K562 (cell line): ENCODE data around the gene CCL4L2. TPM values are rescaled to one million over a fixed set of nuclear protein-coding genes. Genes with fewer than 3 reads are reported as not detected.

Experiments used
- ATAC-seq: fragments of 200-7000 bp; cut with Tn5 transposase; 3 replicates; pipeline ENCODE4 v1.9.1; 2020; ENCODE audit warnings: moderate library complexity
- BruUV-seq: library from RNA; stranded (reverse); fragments of 400-500 nt; replicated peaks from 2 replicates; lab custom pipeline; 2021; lab: Mats Ljungman, UMichigan
- CTCF ChIA-PET: fragments of 300-600 bp; formaldehyde crosslinking; extraction: SDS; loops from one replicate; lab custom pipeline; 2021; ENCODE audit warnings: low intra/inter-chr PET ratio; lab: Yijun Ruan, JAX
- POLR2A ChIA-PET: fragments of 300-600, 350-650 bp; sonication (Branson Sonifier 250); formaldehyde crosslinking; extraction: SDS; loops from one replicate; lab custom pipeline; 2021; ENCODE audit warnings: antibody characterized with exemption, inconsistent platforms; lab: Yijun Ruan, JAX
- DNase-seq, 4 experiments: peaks; one replicate each; pipeline versions ENCODE4 v3.0.0 to v3.0.0-alpha.2; 2011 to 2018; ENCODE audit warnings: low spot score in 3 of 4, mixed read lengths in 3 of 4; ENCODE audit errors: extremely low read depth in 1 of 4
- FAIRE-seq: peaks from 2 replicates; lab custom pipeline; 2011; peaks lifted over from hg19 to GRCh38; lab: Jason Lieb, UNC
- H2AFZ ChIP-seq: 2 replicates; pipeline ENCODE4 v1.6.0; 2011; ENCODE audit warnings: low read depth, low read length, control low read depth, inconsistent platforms
- H3K27ac ChIP-seq: fragments of 200-600 bp; 3 replicates; pipeline ENCODE4 v1.8.0; 2011; ENCODE audit warnings: low read depth, mild to moderate bottlenecking, control low read depth, inconsistent platforms, low read length, moderate library complexity, mixed read lengths; ENCODE audit errors: extremely low read depth
- H3K27me3 ChIP-seq, 2 experiments: fragments of 300-600 bp in 1 of 2; 2 replicates in 1 of 2; 3 replicates in 1 of 2; pipeline versions ENCODE4 v1.6.0 to v1.8.0; 2011; ENCODE audit warnings: inconsistent platforms in 2 of 2, low read length in 2 of 2, mild to moderate bottlenecking in 1 of 2, mixed read lengths in 1 of 2, moderate library complexity in 1 of 2; ENCODE audit not compliant: control insufficient read depth in 2 of 2, insufficient read depth in 2 of 2
- H3K36me3 ChIP-seq: fragments of 300-600 bp; 3 replicates; pipeline ENCODE4 v1.8.0; 2011; ENCODE audit warnings: mild to moderate bottlenecking, low read length, inconsistent platforms; ENCODE audit not compliant: control insufficient read depth, insufficient read depth
- H3K4me1 ChIP-seq, 2 experiments: fragments of 200-600 bp in 1 of 2; replicated peaks in 1 of 2; 2 replicates in 1 of 2; 3 replicates in 1 of 2; pipeline versions ENCODE4 v1.5.1 to v1.8.0; 2011; ENCODE audit warnings: inconsistent platforms in 2 of 2, low read length in 2 of 2, mild to moderate bottlenecking in 1 of 2, mixed read lengths in 1 of 2, moderate library complexity in 1 of 2; ENCODE audit not compliant: control insufficient read depth in 2 of 2, insufficient read depth in 2 of 2
- H3K4me2 ChIP-seq: 2 replicates; pipeline ENCODE4 v1.6.1; 2011; ENCODE audit warnings: low read length, control low read depth, inconsistent platforms, mixed read lengths; ENCODE audit not compliant: insufficient read depth
- H3K4me3 ChIP-seq: fragments of 200-600 bp; sonication (generic), shearing (Covaris generic); 2 replicates; pipeline ENCODE4 v1.5.1; 2016; ENCODE audit warnings: control low read depth, inconsistent platforms
- H3K79me2 ChIP-seq: fragments of 200-600 bp; 3 replicates; pipeline ENCODE4 v1.8.0; 2011; ENCODE audit warnings: low read length, inconsistent platforms; ENCODE audit not compliant: control insufficient read depth, insufficient read depth
- H3K9ac ChIP-seq, 2 experiments: 2 replicates each; pipeline versions ENCODE4 v1.6.0 to v1.6.1; 2011; ENCODE audit warnings: low read depth in 2 of 2, low read length in 2 of 2, control low read depth in 1 of 2, inconsistent platforms in 1 of 2, mild to moderate bottlenecking in 1 of 2, mixed read lengths in 1 of 2; ENCODE audit not compliant: insufficient read depth in 1 of 2
- H3K9me1 ChIP-seq: one replicate; pipeline ENCODE4 v1.6.0; 2011; ENCODE audit warnings: inconsistent platforms, mild to moderate bottlenecking, low read length, moderate library complexity; ENCODE audit not compliant: control insufficient read depth, insufficient read depth
- H3K9me3 ChIP-seq: replicated peaks from 2 replicates; pipeline ENCODE4 v1.5.1; 2011; ENCODE audit warnings: low read depth, low read length, inconsistent platforms; ENCODE audit not compliant: control insufficient read depth, insufficient read depth
- H4K20me1 ChIP-seq: replicated peaks from 2 replicates; pipeline ENCODE4 v1.6.1; 2011; ENCODE audit warnings: low read length, inconsistent platforms, mixed read lengths; ENCODE audit not compliant: control insufficient read depth, insufficient read depth
- RBM17 ChIP-seq: fragments of 200-400 bp; formaldehyde crosslinking; IDR thresholded peaks from 2 replicates; pipeline ENCODE4 v1.6.1; 2017; ENCODE audit warnings: low read depth, mild to moderate bottlenecking, low read length, borderline replicate concordance
- RHOXF2B ChIP-seq: fragments of 250-450 bp; sonication (Bioruptor Pico); conservative IDR thresholded peaks from 2 replicates; pipeline ENCODE4 v1.5.1; 2021
- RNF2 ChIP-seq: sonication (generic); IDR thresholded peaks from 2 replicates; pipeline ENCODE4 v1.6.1; 2016
- TRIM24 ChIP-seq, 2 experiments: fragments of 450-650 bp; IDR thresholded peaks; 2 replicates each; pipeline ENCODE4 v1.6.1; 2016
- WGBS: fragments of 100-300 bp; shearing (Covaris generic); methylation state at CpG from one replicate; pipeline ENCODE4 v1.1.6; 2016; ENCODE audit warnings: low coverage, mixed read lengths; ENCODE audit not compliant: insufficient coverage; ENCODE audit errors: missing lambda C conversion rate; 5-methylcytosine and 5-hydroxymethylcytosine counted together
- in situ Hi-C: fragments of 300-500 bp; cut with MboI; formaldehyde crosslinking; loops from 4 replicates; pipeline ENCODE4 v1.15.0; 2018; ENCODE audit warnings: inconsistent platforms, mixed read lengths
- intact Hi-C: fragments of 100-400 bp; cut with micrococcal nuclease; formaldehyde crosslinking; loops from 2 replicates; pipeline ENCODE4 v1.14.2; 2022
- polyA plus RNA-seq, 8 experiments: library from polyadenylated mRNA; depleted of rRNA in 4 of 8; stranded (reverse) in 5 of 8; unstranded in 3 of 8; fragments of >200 nt; fragmentation: Nextera tagmentation in 2 of 8; fragmentation: Illumina TruSeq in 1 of 8; extraction: Ambion mirVana in 2 of 8; extraction: Trizol in 1 of 8; gene quantifications; 2 replicates each; pipeline versions ENCODE4 v1.2.1 to v1.2.3, GENCODE V29; 2011 to 2014; ENCODE audit warnings: inconsistent platforms in 1 of 8, missing spikeins in 1 of 8
- total RNA-seq, 7 experiments: library from RNA; depleted of rRNA in 6 of 7; stranded (reverse); fragments of >200 nt in 6 of 7; fragmentation: Illumina TruSeq in 2 of 7; extraction: Trizol in 2 of 7; gene quantifications; 2 replicates each; pipeline versions ENCODE4 v1.2.1 to v1.2.3, GENCODE V29; 2011 to 2021; ENCODE audit warnings: low replicate concordance in 1 of 7
- TF ChIP-seq, protein P1 (sequence below): fragments of 250-450 bp; sonication (Bioruptor Pico); IDR thresholded peaks from 2 replicates; pipeline ENCODE4 v1.5.0; 2022; ENCODE audit warnings: mild to moderate bottlenecking

The CCL4L2 gene
- total and polyA plus RNA-seq, 9 of the 15 experiments (the other 6 are each of a cell fraction or from before 2014, with no cell fraction given), result 0.11 to 0.51 (median 0.38) TPM; not detected in 6

DNA sequence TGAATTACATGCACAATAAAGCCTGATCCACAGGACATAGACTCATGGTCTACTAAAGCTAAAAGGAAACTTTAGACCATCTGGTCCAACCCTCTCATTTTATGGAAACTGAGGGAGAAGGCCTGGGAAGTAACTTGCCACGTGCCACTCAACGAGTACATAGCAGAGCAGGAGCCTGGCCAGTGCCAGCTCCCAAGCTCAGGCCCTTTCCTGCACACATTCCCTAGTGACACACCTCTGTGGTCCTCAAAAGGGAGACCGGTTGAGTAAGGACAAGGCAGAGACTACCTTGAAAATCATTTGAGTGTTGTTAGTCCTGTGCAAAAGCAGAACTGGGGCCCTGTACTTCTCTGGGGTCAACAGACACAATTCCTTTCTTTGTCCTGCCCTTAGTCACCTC is 2.8 kb downstream of the CCL4L2 start:
- no peak overlapping the region for H3K9ac ChIP-seq
- intact Hi-C loops (no loop called here), in situ Hi-C loops (loop anchor here (25.0 kb wide), 2 partner anchors 149 to 1949 kb away; no protein-coding TSS in a partner anchor)
- ChIA-PET CTCF (no interaction called here), POLR2A (no interaction called here)
- H2AFZ ChIP-seq, result no peak overlapping the region
- no peaks in the 10 kb centered on the region for H4K20me1 ChIP-seq
- BruUV-seq, result no TSS peak
- peaks cover 0 to 11% of the 10 kb centered on the region in 2 experiments; a peak in 3 of 5 replicates for H3K27me3 ChIP-seq
- H3K4me1 ChIP-seq, result no peaks in the 10 kb centered on the region
- no peaks in the 10 kb centered on the region for H3K36me3 ChIP-seq
- H3K9me3 ChIP-seq, result no peaks in the 10 kb centered on the region
- DNase-seq (no peak), ATAC-seq (no peak), FAIRE-seq (no peak)
- WGBS, result 0% methylated on average over 3 of the region's 3 CpGs
- no peak overlapping the region for H3K4me2 ChIP-seq
- no peaks in the 10 kb centered on the region for H3K9me1 ChIP-seq
- H3K79me2 ChIP-seq, result no peaks in the 10 kb centered on the region
- H3K27ac ChIP-seq, result no peak overlapping the region
- no peak overlapping the region for H3K4me3 ChIP-seq
- TF ChIP-seq, protein P1, sequence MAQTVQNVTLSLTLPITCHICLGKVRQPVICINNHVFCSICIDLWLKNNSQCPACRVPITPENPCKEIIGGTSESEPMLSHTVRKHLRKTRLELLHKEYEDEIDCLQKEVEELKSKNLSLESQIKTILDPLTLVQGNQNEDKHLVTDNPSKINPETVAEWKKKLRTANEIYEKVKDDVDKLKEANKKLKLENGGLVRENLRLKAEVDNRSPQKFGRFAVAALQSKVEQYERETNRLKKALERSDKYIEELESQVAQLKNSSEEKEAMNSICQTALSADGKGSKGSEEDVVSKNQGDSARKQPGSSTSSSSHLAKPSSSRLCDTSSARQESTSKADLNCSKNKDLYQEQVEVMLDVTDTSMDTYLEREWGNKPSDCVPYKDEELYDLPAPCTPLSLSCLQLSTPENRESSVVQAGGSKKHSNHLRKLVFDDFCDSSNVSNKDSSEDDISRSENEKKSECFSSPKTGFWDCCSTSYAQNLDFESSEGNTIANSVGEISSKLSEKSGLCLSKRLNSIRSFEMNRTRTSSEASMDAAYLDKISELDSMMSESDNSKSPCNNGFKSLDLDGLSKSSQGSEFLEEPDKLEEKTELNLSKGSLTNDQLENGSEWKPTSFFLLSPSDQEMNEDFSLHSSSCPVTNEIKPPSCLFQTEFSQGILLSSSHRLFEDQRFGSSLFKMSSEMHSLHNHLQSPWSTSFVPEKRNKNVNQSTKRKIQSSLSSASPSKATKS (CRISPR knock-in tag), result no peak
- TF ChIP-seq RNF2 (no peak), RHOXF2B (CRISPR knock-in tag) (no peak), TRIM24 (IDR thresholded peaks at IDR 0.05) (no peak), RBM17 (no peak)
